ENCODE data around the gene SYT8.

DNA sequence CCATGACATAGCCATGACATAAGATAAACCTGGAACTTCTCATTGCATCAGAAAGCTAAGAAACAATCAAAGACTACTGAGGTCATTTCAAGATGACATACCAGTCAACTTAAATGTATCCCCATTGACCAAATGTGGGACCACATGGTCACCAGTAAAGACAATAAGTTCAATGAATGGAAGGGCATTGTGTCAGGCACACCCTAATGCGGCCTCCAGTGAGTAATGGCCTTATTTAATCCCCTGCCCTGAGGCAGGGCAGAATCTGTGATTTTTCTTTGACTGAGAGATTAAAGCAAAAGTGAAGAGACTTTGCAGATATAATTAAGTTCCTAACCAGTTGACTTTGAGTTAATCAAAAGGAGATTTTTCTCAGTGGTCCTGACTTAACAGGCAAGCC, 17.3 kb upstream of the SYT8 start:
- TF ChIP-seq POLR2A (IDR thresholded peaks at IDR 0.05) = no peak
- TF ChIP-seq, protein P1, sequence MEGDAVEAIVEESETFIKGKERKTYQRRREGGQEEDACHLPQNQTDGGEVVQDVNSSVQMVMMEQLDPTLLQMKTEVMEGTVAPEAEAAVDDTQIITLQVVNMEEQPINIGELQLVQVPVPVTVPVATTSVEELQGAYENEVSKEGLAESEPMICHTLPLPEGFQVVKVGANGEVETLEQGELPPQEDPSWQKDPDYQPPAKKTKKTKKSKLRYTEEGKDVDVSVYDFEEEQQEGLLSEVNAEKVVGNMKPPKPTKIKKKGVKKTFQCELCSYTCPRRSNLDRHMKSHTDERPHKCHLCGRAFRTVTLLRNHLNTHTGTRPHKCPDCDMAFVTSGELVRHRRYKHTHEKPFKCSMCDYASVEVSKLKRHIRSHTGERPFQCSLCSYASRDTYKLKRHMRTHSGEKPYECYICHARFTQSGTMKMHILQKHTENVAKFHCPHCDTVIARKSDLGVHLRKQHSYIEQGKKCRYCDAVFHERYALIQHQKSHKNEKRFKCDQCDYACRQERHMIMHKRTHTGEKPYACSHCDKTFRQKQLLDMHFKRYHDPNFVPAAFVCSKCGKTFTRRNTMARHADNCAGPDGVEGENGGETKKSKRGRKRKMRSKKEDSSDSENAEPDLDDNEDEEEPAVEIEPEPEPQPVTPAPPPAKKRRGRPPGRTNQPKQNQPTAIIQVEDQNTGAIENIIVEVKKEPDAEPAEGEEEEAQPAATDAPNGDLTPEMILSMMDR (IDR thresholded peaks at IDR 0.05) = no peak

Data from prostate gland (tissue), 2 donors.